Measurements from ENCODE around the gene SPECC1L. TPM values are rescaled to one million over a fixed set of nuclear protein-coding genes. Genes with fewer than 3 reads are reported as not detected.
A peak's percentile ranks its signal among the peaks of the same experiment; 100 is the strongest.
"Not testable (repeated sequence)": the region's sequence is repeated elsewhere in the genome, so short reads cannot be mapped to it uniquely, and the experiment has no call there.

SPECC1L gene
- total RNA-seq, 1 experiment from 2014 or later = 40.8 TPM

DNA sequence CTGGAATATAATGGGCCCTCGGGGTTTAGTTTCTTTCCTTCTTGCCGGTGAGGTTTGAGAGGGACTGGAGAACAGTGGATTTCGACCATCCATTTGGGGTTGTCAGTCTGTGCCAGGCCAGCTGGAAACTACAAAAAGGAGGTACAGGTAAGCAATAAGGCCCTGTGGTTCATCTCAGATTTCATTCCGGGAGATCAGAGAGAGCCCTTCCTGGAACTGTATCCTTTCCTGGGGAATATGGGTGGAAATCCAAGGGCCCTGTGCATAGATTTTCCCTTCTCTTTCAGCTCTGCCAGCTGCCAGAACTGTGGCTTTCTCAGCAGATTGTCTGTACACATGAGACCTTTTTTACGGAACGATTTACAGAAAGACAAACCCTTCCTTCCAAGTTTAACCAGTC, 17.2 kb downstream of the SPECC1L start:
- BruUV-seq (replicated peaks); DNase-seq (ENCODE audit: low read depth, low spot score); intact Hi-C loops (cut with micrococcal nuclease); H3K27ac ChIP-seq (ENCODE audit: low read depth, low read length); H2AFZ ChIP-seq (ENCODE audit: low read depth, low read length, poor library complexity, severe bottlenecking); H3K9me3 ChIP-seq (ENCODE audit: control insufficient read depth in 1 of 2, insufficient read depth in 1 of 2, low read depth in 1 of 2, low read length in 2 of 2); H4K20me1 ChIP-seq (ENCODE audit: insufficient read depth); H3K4me2 ChIP-seq (ENCODE audit: low read length); ATAC-seq; CTCF ChIA-PET; H3K27me3 ChIP-seq (ENCODE audit: insufficient read depth, low read length); POLR2A ChIA-PET; H3K4me3 ChIP-seq (replicated peaks in 1 of 2; ENCODE audit: low read depth in 1 of 2, low read length in 2 of 2); H3K9ac ChIP-seq (ENCODE audit: low read length); RAD21 ChIA-PET (ENCODE audit: low non-redundant PET in 1 of 2, low total read pairs in 2 of 2, uncharacterized antibody in 2 of 2, unreplicated experiment in 2 of 2); H3K9me2 ChIP-seq (ENCODE audit: insufficient read depth); H3K36me3 ChIP-seq (ENCODE audit: control insufficient read depth in 1 of 2, insufficient read depth in 2 of 2, low read length in 2 of 2): not testable (repeated sequence)
- peaks cover 80% of the 10 kb centered on the region for H3K79me2 ChIP-seq (ENCODE audit: insufficient read depth, low read length)
- H3K4me1 ChIP-seq (ENCODE audit: control insufficient read depth in 1 of 2, insufficient read depth in 2 of 2, low read length in 2 of 2) = peaks cover 52 to 72% of the 10 kb centered on the region in 2 experiments

DNA sequence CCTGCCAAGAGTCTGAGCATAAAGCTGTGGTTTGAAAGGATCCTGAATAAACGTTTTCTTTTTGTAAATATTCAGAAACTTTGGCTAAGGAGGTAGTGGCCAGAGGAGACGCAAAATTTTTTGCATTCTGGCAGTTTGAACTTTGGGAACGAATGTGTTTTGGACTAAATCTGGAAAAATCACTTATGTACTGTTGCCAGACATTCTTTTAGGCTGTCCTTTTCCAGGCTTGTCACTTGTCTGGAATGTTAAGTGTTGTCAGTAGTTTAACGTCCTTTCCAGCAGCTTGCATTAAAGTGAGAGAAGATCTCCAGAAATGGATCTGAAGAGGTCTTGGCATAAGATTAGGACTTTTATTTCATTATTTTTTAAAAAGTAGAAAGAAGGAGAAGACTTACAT, 18.5 kb downstream of the SPECC1L start:
- no peak for ATAC-seq
- H4K20me1 ChIP-seq (ENCODE audit: insufficient read depth) = no peaks in the 10 kb centered on the region
- intact Hi-C loops (cut with micrococcal nuclease) = no loop called here

More for the DNA sequence above, 18.5 kb downstream of the SPECC1L start:
- ChIA-PET CTCF (interaction anchor here (1.2 kb wide), 1 partner anchor 10 kb away, joined by 3 read pairs; no protein-coding TSS in a partner anchor), POLR2A (no interaction called here), RAD21 (ENCODE audit: low non-redundant PET in 1 of 2, low total read pairs in 2 of 2, uncharacterized antibody in 2 of 2, unreplicated experiment in 2 of 2) (no interaction called here)
- no peak overlapping the region for H3K9ac ChIP-seq (ENCODE audit: low read length)
- H3K9me3 ChIP-seq (ENCODE audit: control insufficient read depth in 1 of 2, insufficient read depth in 1 of 2, low read depth in 1 of 2, low read length in 2 of 2) = no peaks in the 10 kb centered on the region
- H3K36me3 ChIP-seq (ENCODE audit: control insufficient read depth in 1 of 2, insufficient read depth in 2 of 2, low read length in 2 of 2) = no peaks in the 10 kb centered on the region
- BruUV-seq (replicated peaks) = no TSS peak
- peak overlapping the region; percentile 49 for H3K4me2 ChIP-seq (ENCODE audit: low read length)
- no peaks in the 10 kb centered on the region for H3K9me2 ChIP-seq (ENCODE audit: insufficient read depth)
- no peaks in the 10 kb centered on the region for H3K27me3 ChIP-seq (ENCODE audit: insufficient read depth, low read length)
- DNase-seq (ENCODE audit: low read depth, low spot score) = no peak
- no peak overlapping the region for H3K27ac ChIP-seq (ENCODE audit: low read depth, low read length)
- 0 out of 4 replicates have a peak overlapping the region, but pooled peaks of 1 of the 2 experiments have one; percentile 2 for H3K4me3 ChIP-seq (replicated peaks in 1 of 2; ENCODE audit: low read depth in 1 of 2, low read length in 2 of 2)
- TF ChIP-seq POLR2AphosphoS5 (IDR thresholded peaks at IDR 0.05; ENCODE audit: low read depth, low read length) (no peak), RAD21 (IDR thresholded peaks at IDR 0.05; ENCODE audit: low read depth) (no peak), ZNF274 (IDR thresholded peaks at IDR 0.05; ENCODE audit: low read depth, low read length) (no peak), JUND (IDR thresholded peaks at IDR 0.05) (no peak), EZH2 (IDR thresholded peaks at IDR 0.05) (no peak), YY1 (IDR thresholded peaks at IDR 0.05; ENCODE audit: extremely low read depth, insufficient replicate concordance, low read depth, low read length) (no peak), ELF1 (IDR thresholded peaks at IDR 0.05; ENCODE audit: borderline replicate concordance, low read depth) (no peak), SP1 (IDR thresholded peaks at IDR 0.05; ENCODE audit: low read depth) (no peak), CBX3 (IDR thresholded peaks at IDR 0.05; ENCODE audit: low read depth) (no peak), FOSL1 (IDR thresholded peaks at IDR 0.05; ENCODE audit: low read depth) (no peak), TCF7L2 (IDR thresholded peaks at IDR 0.05; ENCODE audit: borderline replicate concordance, extremely low read depth, insufficient read depth, insufficient read length) (no peak), ZFX (IDR thresholded peaks at IDR 0.05) (no peak)
- TF ChIP-seq, protein P1, sequence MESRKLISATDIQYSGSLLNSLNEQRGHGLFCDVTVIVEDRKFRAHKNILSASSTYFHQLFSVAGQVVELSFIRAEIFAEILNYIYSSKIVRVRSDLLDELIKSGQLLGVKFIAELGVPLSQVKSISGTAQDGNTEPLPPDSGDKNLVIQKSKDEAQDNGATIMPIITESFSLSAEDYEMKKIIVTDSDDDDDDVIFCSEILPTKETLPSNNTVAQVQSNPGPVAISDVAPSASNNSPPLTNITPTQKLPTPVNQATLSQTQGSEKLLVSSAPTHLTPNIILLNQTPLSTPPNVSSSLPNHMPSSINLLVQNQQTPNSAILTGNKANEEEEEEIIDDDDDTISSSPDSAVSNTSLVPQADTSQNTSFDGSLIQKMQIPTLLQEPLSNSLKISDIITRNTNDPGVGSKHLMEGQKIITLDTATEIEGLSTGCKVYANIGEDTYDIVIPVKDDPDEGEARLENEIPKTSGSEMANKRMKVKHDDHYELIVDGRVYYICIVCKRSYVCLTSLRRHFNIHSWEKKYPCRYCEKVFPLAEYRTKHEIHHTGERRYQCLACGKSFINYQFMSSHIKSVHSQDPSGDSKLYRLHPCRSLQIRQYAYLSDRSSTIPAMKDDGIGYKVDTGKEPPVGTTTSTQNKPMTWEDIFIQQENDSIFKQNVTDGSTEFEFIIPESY (IDR thresholded peaks at IDR 0.05; ENCODE audit: extremely low read depth, insufficient replicate concordance, low read length) = no peak
- TF ChIP-seq, protein P2, sequence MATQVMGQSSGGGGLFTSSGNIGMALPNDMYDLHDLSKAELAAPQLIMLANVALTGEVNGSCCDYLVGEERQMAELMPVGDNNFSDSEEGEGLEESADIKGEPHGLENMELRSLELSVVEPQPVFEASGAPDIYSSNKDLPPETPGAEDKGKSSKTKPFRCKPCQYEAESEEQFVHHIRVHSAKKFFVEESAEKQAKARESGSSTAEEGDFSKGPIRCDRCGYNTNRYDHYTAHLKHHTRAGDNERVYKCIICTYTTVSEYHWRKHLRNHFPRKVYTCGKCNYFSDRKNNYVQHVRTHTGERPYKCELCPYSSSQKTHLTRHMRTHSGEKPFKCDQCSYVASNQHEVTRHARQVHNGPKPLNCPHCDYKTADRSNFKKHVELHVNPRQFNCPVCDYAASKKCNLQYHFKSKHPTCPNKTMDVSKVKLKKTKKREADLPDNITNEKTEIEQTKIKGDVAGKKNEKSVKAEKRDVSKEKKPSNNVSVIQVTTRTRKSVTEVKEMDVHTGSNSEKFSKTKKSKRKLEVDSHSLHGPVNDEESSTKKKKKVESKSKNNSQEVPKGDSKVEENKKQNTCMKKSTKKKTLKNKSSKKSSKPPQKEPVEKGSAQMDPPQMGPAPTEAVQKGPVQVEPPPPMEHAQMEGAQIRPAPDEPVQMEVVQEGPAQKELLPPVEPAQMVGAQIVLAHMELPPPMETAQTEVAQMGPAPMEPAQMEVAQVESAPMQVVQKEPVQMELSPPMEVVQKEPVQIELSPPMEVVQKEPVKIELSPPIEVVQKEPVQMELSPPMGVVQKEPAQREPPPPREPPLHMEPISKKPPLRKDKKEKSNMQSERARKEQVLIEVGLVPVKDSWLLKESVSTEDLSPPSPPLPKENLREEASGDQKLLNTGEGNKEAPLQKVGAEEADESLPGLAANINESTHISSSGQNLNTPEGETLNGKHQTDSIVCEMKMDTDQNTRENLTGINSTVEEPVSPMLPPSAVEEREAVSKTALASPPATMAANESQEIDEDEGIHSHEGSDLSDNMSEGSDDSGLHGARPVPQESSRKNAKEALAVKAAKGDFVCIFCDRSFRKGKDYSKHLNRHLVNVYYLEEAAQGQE (IDR thresholded peaks at IDR 0.05; ENCODE audit: low read depth) = no peak
- TF ChIP-seq, protein P3, sequence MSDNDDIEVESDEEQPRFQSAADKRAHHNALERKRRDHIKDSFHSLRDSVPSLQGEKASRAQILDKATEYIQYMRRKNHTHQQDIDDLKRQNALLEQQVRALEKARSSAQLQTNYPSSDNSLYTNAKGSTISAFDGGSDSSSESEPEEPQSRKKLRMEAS (IDR thresholded peaks at IDR 0.05) = no peak
- TF ChIP-seq, protein P4, sequence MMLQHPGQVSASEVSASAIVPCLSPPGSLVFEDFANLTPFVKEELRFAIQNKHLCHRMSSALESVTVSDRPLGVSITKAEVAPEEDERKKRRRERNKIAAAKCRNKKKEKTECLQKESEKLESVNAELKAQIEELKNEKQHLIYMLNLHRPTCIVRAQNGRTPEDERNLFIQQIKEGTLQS (IDR thresholded peaks at IDR 0.05) = no peak
- H3K79me2 ChIP-seq (ENCODE audit: insufficient read depth, low read length) = peaks cover 72% of the 10 kb centered on the region
- peaks cover 39 to 59% of the 10 kb centered on the region in 2 experiments for H3K4me1 ChIP-seq (ENCODE audit: control insufficient read depth in 1 of 2, insufficient read depth in 2 of 2, low read length in 2 of 2)
- H2AFZ ChIP-seq (ENCODE audit: low read depth, low read length, poor library complexity, severe bottlenecking) = no peak overlapping the region
